ENCODE data around the gene CEBPB.

Gene CEBPB

GRCh38 chr20:50230871-50231560 is 40.4 kb downstream of the CEBPB start:
- ATAC-seq (replicated peaks) = peak in 1 of 2 donors; percentile 33
- H3K36me3 Mint-ChIP-seq = no peaks in the 10 kb centered on the region
- H3K27ac Mint-ChIP-seq = no peak overlapping the region
- DNase-seq = no peak
- H3K4me3 Mint-ChIP-seq = no peak overlapping the region
- no peaks in the 10 kb centered on the region for H3K9me3 Mint-ChIP-seq
- peaks cover 9 to 18% of the 10 kb centered on the region in 2 donors for H3K27me3 Mint-ChIP-seq
- peaks cover 14 to 27% of the 10 kb centered on the region in 2 donors for H3K4me1 Mint-ChIP-seq

GRCh38 chr20:50231854-50232253 is 41.2 kb downstream of the CEBPB start:
- H3K4me1 Mint-ChIP-seq = peaks cover 7 to 20% of the 10 kb centered on the region in 2 donors
- H3K9me3 Mint-ChIP-seq = no peaks in the 10 kb centered on the region
- peaks cover 3 to 17% of the 10 kb centered on the region in 2 donors for H3K27me3 Mint-ChIP-seq
- H3K27ac Mint-ChIP-seq = no peak overlapping the region
- H3K4me3 Mint-ChIP-seq = no peak overlapping the region
- ATAC-seq (replicated peaks) (no peak), DNase-seq (no peak)
- no peaks in the 10 kb centered on the region for H3K36me3 Mint-ChIP-seq

- H3K4me3 Mint-ChIP-seq = no peak overlapping the region
- H3K4me1 Mint-ChIP-seq = peaks cover 4 to 15% of the 10 kb centered on the region in 2 donors
- no peaks in the 10 kb centered on the region for H3K9me3 Mint-ChIP-seq
- no peak overlapping the region for H3K27ac Mint-ChIP-seq
- ATAC-seq (replicated peaks) (no peak), DNase-seq (no peak)
- peaks cover 6 to 14% of the 10 kb centered on the region in 2 donors for H3K27me3 Mint-ChIP-seq
- no peaks in the 10 kb centered on the region for H3K36me3 Mint-ChIP-seq
Observed at GRCh38 chr20:50232651-50233324, 42.2 kb downstream of the CEBPB start.

GRCh38 chr20:50233325-50234212 is 42.9 kb downstream of the CEBPB start:
- Mint-ChIP-seq H3K27ac (no peak overlapping the region), H3K36me3 (no peaks in the 10 kb centered on the region), H3K4me1 (peaks cover 4 to 7% of the 10 kb centered on the region in 2 donors), H3K9me3 (no peaks in the 10 kb centered on the region), H3K4me3 (no peak overlapping the region), H3K27me3 (peaks cover 12 to 17% of the 10 kb centered on the region in 2 donors)
- DNase-seq (no peak), ATAC-seq (replicated peaks) (no peak)

- DNase-seq (no peak), ATAC-seq (replicated peaks) (no peak)
- Mint-ChIP-seq H3K4me3 (no peak overlapping the region), H3K4me1 (peaks cover 4 to 6% of the 10 kb centered on the region in 2 donors), H3K27me3 (peaks cover 17 to 20% of the 10 kb centered on the region in 2 donors), H3K36me3 (no peaks in the 10 kb centered on the region), H3K27ac (no peak overlapping the region), H3K9me3 (no peaks in the 10 kb centered on the region)
Observed at GRCh38 chr20:50234288-50234687, 43.7 kb downstream of the CEBPB start.

- no peaks in the 10 kb centered on the region for H3K36me3 Mint-ChIP-seq
Observed at GRCh38 chr20:50237349-50237748, 46.7 kb downstream of the CEBPB start.

GRCh38 chr20:50238081-50238800 is 47.6 kb downstream of the CEBPB start:
- Mint-ChIP-seq H3K4me3 (no peak overlapping the region), H3K9me3 (no peaks in the 10 kb centered on the region), H3K36me3 (no peaks in the 10 kb centered on the region), H3K4me1 (peaks cover 2 to 6% of the 10 kb centered on the region in 2 donors), H3K27me3 (peaks cover 26 to 36% of the 10 kb centered on the region in 2 donors), H3K27ac (no peak overlapping the region)
- DNase-seq (no peak), ATAC-seq (replicated peaks) (no peak)

More at GRCh38 chr20:50237349-50237748, 46.7 kb downstream of the CEBPB start:
- ATAC-seq (replicated peaks) (no peak), DNase-seq (no peak)
- Mint-ChIP-seq H3K27me3 (peaks cover 28 to 31% of the 10 kb centered on the region in 2 donors), H3K27ac (no peak overlapping the region), H3K4me1 (peaks cover 2 to 6% of the 10 kb centered on the region in 2 donors), H3K4me3 (no peak overlapping the region), H3K9me3 (no peaks in the 10 kb centered on the region)

GRCh38 chr20:50240092-50240491 is 49.5 kb downstream of the CEBPB start:
- Mint-ChIP-seq H3K27me3 (peaks cover 26 to 36% of the 10 kb centered on the region in 2 donors), H3K4me3 (no peak overlapping the region), H3K27ac (no peak overlapping the region), H3K4me1 (peaks cover 1 to 6% of the 10 kb centered on the region in 2 donors), H3K9me3 (no peaks in the 10 kb centered on the region), H3K36me3 (no peaks in the 10 kb centered on the region)
- DNase-seq (no peak), ATAC-seq (replicated peaks) (no peak)

GRCh38 chr20:50242178-50242514 is 51.5 kb downstream of the CEBPB start:
- H3K9me3 Mint-ChIP-seq = no peaks in the 10 kb centered on the region
- no peaks in the 10 kb centered on the region for H3K4me1 Mint-ChIP-seq
- H3K4me3 Mint-ChIP-seq = no peak overlapping the region
- ATAC-seq (replicated peaks) (no peak), DNase-seq (no peak)
- H3K27me3 Mint-ChIP-seq = peaks cover 23 to 41% of the 10 kb centered on the region in 2 donors
- H3K36me3 Mint-ChIP-seq = no peaks in the 10 kb centered on the region
- H3K27ac Mint-ChIP-seq = no peak overlapping the region
